NCI-H2081 treated with DMSO at 0.1 percent for 48 hours (cell line): Measurements from ENCODE around the gene NECTIN1.

Experiments used
- DNase-seq: peaks from one replicate; lab custom pipeline; 2025; lab: John Stamatoyannopoulos, UW

The NECTIN1 gene

DNA sequence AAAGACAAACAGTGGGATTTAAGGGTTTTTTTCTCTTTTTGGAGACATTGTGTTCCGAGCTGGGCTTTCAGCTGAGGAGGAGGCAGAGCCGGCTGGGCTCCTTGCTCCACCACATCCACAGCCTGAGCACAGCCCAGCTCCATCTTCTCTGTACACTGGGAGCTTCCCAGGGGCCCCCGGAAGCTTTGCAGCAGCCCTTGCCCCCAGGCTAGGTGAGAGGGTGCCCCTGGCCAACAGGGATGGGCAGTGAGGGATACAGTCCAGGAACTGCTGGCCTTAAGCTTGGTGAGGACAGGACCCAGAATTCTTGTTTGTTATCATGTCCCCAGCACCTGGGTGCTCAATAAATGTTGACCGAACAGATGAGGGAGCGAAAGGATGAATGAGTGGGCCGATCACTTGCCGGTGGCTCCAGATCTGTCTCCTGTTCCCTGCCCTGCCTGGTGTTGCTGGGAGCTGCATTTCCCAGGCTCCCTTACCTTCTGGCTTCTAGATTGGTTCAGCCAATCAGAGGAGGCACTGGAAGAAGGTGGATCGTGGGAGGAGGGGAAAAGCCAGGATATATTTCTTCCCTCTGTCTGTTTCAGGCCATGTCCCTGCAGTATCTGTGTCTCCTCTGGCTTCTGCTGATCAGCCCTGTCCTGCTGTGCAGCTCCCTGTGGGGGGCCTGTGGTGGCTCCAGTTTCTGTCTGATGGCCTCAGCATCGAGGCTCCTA, 26.5 kb upstream of the NECTIN1 start:
- DNase-seq: no peak

DNA sequence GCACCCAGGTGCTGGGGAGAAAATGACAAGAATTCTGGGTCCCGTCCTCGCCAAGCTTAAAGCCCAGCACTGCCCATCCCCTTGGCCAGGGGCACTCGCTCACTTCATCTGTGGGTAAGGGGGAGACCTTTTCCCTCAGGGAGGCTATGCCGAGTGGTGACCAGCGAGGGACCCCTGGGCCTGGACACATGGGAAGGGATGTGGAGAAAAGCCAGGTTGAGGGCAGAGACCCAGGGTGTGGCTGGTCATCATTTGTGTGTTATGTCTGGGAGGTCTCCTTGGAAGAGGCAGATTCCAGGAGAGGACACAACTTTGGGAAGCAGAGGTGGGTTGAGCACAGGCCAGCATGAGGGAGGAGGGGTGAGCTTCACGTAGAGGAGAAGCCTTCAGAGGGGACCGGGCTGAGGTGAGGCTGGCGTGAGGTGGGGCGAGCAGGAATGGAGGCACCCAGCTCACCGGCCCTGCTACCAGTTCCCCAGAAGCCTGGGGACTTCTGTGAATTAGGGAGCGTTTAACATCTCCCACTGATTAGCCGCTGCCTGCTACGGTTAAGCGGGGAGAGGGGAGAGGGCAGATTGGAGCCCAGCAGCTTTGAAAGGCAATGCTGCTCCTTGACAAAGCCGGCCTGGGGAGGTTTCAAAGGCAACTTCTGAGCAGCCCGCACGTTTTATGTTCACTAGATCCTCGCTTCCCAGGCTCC, 25.8 kb upstream of the NECTIN1 start:
- no peak for DNase-seq

DNA sequence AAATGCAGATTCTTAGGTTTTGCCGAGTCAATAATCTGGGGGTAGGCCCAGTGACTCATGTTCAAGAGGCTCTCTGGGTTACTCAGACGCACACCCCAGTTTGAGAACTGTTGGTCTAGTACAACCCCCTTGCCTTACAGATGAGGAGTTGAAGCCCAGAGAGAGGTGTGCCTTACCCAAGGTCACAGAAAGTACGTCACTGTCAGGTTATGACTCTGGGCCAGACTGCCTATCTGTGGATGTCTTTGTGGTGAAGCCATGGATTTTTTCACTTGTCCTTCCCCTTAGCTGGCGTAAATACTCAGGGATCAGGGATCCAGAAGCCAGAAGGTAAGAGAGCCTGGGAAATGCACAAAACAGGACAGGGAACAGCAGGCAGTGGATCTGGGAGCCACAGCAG, 25.2 kb upstream of the NECTIN1 start:
- DNase-seq: no peak

DNA sequence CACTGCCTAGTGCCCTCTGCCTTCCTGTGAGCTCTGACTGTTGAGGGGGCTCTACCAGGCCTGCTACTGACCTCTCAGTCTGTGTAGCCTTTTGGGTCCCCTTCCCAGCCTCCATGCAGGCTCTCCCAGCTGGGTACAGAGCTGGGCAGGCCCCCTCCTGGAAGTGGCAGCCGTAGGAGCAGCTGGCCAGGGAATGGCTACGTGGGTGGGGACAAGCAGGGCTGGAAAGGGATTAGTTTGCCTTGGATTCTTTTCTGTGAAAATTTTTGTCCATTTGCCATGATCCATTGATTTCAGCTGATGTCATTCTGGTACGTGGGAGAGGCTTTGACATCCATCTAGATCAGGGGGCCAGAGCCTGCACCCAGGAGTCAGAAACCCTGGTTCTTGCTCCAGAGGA, 23.9 kb upstream of the NECTIN1 start:
- DNase-seq: no peak

DNA sequence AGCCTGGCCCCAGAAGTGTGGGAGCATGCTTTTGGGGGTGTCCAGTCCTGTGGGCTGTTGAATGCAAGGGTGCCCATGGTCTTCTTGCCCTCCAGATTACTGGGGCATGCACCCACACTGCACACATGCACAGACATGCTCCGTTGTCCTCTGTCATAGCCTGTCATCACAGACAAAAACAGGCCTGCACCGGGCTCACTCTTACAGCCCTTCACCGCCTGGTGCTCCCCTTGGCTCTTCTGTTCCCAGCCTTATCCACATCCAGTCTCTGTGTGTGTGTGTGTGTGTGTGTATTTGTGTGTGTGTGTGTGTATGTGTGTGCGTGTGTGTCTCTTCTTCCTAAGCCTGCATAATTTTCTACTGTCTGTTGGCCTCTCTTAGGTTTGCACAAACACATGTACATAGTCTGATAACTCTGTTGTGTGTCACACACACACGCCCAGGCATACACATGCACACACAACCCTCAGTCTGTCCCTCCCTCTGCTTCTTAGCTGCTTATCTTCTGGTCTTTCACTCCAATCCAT, 23.4 kb upstream of the NECTIN1 start:
- no peak for DNase-seq

DNA sequence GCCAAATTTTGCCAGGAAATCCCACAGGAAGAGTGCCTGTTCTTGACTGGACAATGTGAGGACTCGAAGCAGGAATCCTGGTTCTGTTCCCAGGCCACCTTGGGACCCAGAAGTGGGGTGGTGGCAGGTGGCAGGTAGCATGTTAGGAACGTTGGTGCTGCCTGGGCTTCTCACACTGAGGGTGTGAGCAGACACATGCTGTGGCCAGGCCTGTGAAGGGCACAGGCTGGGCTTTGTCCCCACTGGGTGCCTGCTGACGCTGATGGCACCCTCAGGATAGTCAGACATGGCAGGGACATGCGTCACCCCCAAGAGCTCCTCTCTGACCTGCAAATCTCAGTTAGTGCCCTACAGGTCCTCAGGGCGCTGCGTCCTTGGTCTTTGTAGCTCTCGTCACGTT, 21.1 kb upstream of the NECTIN1 start:
- no peak for DNase-seq

DNA sequence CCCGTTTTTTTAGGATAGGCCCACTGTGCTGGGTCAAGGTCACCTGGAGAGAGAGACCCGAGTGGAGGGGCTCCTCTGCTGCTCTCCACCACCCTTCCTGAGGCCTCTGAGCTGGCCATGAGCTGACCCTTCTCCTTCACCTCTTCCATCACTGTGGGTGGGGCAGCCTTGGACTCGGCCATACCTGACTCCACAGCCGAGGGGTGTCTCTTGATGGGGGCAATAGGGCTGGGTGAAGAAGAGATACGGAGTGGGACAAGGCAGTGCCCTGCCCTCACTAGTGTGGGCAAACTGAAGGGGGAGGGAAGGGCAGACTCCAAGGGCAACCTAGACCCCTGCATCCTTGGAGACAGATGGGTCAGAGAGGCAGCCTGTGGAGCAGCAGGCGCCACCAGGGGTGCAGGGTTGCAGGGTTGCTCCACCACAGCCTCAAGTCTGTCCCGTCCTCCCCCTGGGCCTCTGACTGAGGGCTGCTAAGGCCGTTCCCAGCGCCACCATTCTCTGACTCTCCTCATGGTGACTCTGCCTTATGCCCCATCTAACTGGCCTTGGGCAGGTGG, 20.1 kb upstream of the NECTIN1 start:
- no peak for DNase-seq

DNA sequence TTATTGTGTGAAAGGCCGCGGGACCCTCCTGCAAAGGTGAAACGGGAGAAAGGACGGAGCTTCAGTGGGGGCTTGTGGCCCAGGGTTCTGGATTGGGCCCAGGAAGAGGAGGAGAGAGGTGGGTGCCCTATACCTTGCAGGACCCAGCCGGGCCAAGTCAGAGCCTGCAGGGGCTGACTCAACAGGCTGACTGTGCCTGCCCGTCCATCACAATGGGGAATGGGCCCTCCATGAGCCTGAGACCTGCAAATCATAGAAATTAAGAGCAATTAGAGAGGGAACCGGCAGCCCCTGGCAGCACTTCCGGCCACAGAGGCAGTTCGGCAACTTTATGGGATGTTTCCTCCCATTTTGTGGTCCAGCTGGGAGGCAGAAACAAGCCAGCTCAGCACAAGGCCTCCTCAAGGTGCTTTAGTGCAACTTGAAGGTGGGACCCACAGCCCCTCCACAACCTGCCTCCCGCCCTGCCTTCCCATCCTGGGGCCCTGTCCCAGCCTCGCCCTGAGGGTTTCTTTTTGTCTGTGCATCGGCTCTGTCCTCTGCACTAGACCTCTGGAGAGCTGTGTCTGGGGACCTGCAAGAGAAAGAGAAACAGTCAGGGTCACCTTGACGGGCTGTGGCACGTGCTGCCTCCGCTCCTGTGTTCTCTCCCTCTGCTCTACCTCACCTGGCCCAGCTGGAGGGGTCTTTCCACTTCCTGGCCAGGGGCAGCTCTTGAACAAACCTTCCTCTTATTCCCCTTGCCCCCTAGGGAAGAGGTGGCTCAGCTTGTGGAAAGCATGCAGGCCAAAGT, 19.1 kb upstream of the NECTIN1 start:
- no peak for DNase-seq

DNA sequence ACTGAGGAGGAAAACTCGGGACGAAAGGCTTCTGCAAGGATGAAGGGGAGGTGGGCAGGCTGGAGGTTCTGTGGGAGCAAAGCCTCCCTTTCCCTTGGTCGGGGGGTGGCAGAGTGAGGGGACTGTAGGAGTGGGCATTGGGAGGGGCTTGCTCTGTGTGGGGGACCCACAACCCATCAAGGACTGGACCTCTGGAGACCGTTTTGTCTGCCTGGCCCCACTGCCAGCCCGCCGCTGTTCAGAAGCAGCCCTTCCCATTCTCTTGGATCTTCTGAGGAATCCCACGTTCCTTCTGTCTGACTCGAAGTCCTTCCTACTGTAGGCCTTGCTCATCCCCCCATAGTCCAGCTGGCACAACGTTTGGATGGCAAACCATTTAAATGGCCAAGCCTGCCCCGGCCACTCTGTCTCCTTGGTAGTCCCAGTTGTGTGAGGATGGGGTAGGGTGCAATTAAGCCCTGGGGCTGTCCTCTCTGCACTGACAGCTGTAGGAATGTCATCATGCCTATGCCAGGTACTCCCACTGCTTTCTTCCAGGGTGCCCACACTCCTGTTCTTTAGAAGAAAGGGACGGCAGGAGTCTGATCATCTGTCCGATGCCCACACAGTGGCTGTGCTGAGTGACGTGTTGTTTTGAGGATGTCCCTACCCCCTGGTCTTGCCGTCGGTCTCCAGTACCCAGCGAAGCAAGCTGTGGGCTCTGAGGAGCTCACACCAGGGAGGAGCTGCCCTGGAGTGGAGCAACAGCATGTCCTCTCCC, 17.0 kb upstream of the NECTIN1 start:
- no peak for DNase-seq

DNA sequence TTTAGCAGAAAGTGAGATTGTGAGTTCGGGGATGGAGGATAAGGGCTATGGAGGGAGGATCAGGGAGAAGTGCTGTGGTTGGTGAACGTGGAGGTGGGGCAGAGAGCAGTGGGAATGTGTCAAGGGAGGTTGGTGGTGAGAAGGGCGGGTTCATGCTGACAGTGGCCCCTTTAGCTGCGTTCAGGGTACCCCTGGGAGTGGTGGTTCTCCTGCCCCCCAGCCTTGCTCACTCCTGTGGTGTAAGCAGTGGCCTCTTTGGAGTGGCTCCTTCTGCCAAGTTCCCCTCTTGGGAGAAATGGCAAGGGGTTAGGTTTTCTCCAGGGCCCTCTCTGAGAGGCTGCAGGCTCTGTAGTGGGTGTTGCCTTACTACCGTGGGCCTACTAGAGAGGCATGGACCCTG, 16.1 kb upstream of the NECTIN1 start:
- no peak for DNase-seq

DNA sequence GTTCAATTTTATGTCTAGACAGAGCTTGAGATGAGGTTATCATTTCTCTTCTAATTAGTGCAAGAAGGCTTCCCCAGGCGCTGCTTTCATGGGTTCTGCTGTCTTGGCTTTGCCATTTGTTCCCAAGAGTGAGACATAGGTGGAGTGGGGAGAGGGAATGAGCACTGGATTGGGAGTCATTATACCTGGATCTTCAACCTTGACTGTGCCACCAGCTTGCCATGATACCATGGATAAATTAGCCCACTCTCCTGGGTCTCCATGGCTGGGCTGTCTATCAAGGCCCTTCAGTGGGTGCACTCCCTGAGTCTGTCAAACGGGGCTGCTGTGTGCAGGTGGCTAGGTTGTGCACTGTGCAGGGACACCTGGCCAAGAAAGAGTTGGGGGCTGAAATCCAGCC, 15.6 kb upstream of the NECTIN1 start:
- no peak for DNase-seq

DNA sequence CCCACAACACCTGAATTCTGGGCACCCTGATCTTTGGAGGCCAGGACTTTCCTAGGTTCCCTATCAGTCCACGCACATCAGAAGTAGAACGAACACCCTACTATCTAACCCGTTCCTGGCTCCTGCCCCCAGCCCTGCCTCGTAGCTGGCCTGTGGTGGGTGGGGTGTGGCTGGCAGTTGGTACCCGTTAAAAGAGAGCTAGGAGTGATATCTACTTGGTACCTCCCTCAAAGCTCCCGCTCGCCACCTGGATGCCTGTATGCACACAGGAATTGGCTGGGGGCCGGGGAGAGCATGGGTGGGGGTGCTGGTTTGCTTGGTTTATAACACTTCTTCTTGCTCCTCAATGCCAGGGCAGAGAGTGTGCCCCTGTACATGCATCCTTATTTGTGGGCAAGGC, 14.0 kb upstream of the NECTIN1 start:
- DNase-seq: no peak

DNA sequence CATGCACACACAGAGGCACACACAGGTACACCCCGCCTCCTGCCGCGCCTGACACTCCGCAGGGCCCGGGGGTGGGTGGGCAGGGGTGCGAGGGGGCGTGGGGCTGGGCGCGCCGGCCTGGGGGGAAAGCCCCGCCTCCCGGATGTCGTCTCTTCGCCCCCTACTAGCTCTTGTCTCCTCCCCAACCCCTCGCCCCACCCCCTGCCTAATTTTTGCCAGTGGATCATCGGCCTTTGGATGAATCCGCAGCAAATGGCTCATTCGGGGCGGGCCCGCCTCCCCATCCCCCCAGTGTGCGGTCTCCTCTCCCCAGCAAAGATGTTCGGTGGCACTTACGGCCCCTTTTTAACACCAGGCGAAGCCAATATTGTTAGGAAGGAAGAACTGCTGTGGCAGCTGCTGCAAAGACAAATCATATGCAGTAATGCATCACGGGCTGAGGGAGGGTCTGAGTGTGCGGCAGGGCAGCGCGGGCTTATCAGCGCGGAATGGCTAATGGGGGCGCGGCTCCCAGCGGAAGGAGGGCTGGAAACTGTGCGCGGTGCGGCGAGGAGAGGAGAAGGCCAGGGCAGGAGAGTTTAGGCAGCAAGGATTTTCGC, 13.4 kb upstream of the NECTIN1 start:
- DNase-seq: no peak

DNA sequence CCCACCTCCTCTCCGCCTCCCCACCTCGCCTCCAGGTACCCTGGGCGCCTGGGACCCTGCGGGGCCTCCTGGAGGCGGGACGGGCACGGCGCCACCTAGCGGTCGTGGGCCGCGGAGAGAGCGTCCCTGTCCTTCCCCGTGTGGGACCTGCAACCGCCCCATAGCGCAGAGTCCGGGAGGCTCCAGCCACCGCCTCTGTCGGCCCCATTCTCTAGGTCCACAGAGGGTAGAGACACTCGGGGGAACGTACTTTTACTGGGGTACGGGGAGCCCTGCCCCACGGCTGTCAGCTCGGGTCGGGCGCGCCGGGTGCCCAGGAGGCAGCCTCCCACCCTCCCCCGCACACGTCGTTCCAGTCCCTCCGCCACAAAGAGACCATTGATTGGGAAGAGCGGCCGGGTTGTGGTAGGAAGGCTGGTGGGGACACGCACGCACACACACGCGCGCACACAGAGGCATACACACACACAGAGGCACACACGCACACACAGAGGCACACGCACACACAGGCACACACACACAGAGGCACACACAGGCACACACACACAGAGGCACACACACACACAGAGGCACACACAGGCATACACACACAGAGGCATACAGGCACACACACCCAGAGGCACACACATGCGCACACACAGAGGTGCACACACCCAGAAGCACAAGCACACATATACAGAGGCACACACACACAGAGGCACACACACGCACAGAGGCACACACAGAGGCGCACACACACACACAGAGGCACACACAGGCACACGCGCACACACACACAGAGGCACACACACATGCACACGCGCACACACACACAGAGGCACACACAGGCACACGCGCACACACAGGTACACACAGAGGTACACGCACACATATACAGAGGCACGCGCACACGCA, 12.6 kb upstream of the NECTIN1 start:
- DNase-seq: no peak

DNA sequence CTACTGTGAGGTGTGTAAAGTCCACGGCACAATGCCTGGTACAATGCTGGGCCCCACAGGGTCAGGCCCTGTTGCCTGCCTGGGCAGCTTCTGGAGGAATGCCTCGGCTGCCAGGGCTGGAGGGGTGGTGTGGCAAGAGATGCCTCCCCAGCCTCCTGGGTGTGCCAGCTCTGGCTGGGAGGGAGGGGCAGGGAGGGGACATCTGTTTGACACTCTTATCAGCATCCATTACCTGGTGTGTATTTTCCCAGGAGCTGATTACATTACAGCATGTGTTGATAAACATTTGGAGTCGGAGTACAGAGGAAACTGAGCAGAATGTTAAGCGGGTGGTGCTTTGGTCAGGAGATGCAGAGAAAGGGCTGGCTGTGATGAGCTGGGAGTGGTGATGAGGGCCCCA, 11.0 kb upstream of the NECTIN1 start:
- no peak for DNase-seq

DNA sequence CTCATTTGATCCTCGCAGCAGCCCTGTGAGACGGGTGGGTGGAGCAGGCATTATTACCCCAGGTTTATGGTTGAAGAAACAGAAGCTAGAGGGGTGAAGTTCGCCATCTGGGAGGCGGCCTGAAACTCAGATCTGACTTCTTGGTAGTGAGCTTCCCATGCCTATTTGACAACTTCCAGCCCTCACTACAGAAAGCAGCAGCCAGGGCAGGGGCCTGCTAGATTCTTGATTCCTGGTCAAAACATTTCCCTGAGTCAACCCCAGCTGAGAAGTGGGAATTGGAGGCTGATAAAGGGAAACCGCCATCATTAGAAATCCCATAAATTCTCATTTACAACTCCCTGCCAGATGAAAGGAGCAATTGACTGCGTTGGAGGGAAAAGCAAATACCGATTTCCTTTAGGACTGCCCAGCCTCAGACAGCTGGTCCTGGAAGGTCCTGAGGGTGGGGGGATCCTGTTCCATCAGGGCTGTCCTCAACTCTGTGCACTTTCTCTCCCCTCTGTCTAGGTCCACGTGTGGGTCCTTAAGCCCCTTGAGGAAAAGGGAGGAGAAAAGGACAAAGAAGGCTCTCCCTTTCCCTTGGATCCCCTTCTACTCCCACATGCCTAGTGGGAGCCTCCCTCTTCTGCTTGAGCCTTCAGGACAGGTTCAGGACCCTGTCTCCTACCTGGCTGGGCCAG, 10.2 kb upstream of the NECTIN1 start:
- peak; percentile 40 for DNase-seq

DNA sequence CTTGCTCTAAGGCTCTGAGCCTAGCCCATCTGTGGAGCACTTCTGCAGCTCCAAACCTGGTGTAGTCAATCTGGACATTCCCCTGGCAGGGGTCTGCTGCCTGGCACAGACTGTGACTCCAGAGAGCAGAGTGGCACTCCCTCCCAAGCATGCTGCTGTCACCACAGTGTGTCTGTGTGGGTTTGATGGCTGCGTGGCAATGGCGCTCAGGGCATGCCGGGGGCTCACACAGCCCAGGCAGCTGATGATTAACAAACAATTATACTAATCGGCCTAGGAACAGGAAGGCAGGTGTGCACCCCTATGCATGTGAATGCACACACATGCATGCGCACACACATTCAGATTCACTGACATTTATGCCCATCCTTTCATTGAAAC, 9.0 kb upstream of the NECTIN1 start:
- no peak for DNase-seq

DNA sequence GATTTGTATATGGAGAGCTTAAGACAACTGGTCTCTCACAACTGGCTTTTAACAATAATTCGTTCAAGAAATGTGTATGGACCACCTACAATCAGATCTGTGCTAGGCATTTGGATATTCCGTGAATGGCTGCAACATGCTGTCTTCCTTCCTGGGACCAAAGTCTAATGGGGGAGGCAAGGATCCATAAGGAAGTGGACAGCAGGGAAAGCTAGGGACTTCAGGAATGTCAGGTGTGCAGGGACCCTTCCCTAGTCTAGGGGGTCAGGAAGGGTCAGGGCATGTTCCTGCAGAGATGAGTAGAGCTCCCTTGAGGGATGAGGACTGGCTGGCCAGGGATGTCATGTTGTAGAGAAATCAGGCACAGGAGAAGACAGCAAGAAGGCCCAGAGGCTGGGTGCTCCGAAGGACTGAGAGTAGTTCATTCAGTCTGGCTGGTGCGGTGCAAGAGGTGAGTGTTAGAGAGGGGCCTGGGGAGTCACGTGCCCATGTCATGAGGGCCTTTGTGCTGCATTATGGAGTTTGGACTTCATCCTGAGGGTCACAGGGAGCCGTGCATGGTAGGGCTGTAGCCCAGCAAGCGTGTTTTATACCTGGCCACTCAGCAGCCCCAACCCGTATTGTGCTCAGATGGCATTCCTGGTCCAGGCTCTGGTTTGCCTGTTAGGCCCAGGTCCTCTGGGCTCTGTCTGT, 8.5 kb upstream of the NECTIN1 start:
- DNase-seq: no peak

DNA sequence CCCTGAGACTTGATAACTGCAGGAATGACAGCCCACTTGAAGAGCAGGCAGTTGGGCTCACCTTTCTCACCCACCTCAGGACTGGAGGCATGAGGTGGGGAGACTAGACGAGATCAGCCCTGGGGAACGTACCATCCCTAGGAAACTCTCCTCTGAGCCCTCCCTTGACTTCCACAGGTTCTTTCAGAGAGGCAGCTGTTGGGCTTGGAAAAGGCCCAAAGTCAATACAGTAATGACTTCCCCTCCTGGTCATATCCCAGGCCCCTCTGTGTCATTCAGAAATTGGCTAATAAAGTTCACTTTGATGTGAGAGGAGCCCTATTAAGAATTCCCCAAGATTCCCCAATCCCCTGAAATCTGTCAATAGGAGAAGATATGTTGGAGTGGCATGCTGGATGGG, 5.8 kb upstream of the NECTIN1 start:
- no peak for DNase-seq
